ENCODE data around the gene GCA.

GRCh38 chr2:162342321-162342720 lies 1.6 kb upstream of the GCA start:
- no peak for TF ChIP-seq EP300 (IDR thresholded peaks at IDR 0.05)
- no peak for TF ChIP-seq POLR2A (IDR thresholded peaks at IDR 0.05; ENCODE audit: low read length)
- no peak for TF ChIP-seq CTCF (IDR thresholded peaks at IDR 0.05)
- TF ChIP-seq RAD21 (conservative IDR thresholded peaks at IDR 0.05 in 1 of 2, IDR thresholded peaks at IDR 0.05 in 1 of 2), result no peak
- no peak for TF ChIP-seq MYC (IDR thresholded peaks at IDR 0.05; ENCODE audit: borderline replicate concordance, low read length)
